Keratinocyte (primary cell): Measurements from ENCODE around the gene CD47. TPM values are rescaled to one million over a fixed set of nuclear protein-coding genes. Genes with fewer than 3 reads are reported as not detected.

ENCODE experiments used
- DNase-seq: peaks from one replicate; pipeline ENCODE4 v3.0.0-alpha.2; 2011; ENCODE audit warnings: low read depth, missing footprints, low spot score
- FAIRE-seq: peaks from 2 replicates; lab custom pipeline; 2011; peaks lifted over from hg19 to GRCh38; lab: Jason Lieb, UNC
- H2AFZ ChIP-seq: 2 replicates; pipeline ENCODE4 v1.6.0; 2012; ENCODE audit warnings: low read length, control low read depth, inconsistent platforms; ENCODE audit not compliant: control insufficient read depth
- H3K27ac ChIP-seq: 2 replicates; pipeline ENCODE4 v1.5.1; 2011; ENCODE audit warnings: low read length; ENCODE audit not compliant: control insufficient read depth, insufficient read depth
- H3K27me3 ChIP-seq: 3 replicates; pipeline ENCODE4 v1.6.0; 2011; ENCODE audit warnings: low read length; ENCODE audit not compliant: control insufficient read depth, insufficient read depth; ENCODE audit errors: extremely low read depth
- H3K36me3 ChIP-seq, 2 experiments: 2 replicates in 1 of 2; 3 replicates in 1 of 2; pipeline ENCODE4 v1.5.1; 2011; ENCODE audit warnings: low read length in 2 of 2, mild to moderate bottlenecking in 1 of 2; ENCODE audit not compliant: control insufficient read depth in 2 of 2, insufficient read depth in 2 of 2; ENCODE audit errors: extremely low read depth in 1 of 2
- H3K4me1 ChIP-seq: 3 replicates; pipeline ENCODE4 v1.5.1; 2011; ENCODE audit warnings: low read length; ENCODE audit not compliant: control insufficient read depth, insufficient read depth; ENCODE audit errors: extremely low read depth
- H3K4me2 ChIP-seq: 3 replicates; pipeline ENCODE4 v1.6.0; 2011; ENCODE audit warnings: low read depth, low read length; ENCODE audit not compliant: control insufficient read depth, insufficient read depth; ENCODE audit errors: extremely low read depth
- H3K4me3 ChIP-seq, 3 experiments: fragments of 200-600 bp in 1 of 3; sonication (generic) in 1 of 3; 2 replicates in 2 of 3; 3 replicates in 1 of 3; pipeline ENCODE4 v1.5.1; 2011 to 2016; ENCODE audit warnings: low read length in 3 of 3, mild to moderate bottlenecking in 3 of 3, control low read depth in 2 of 3, inconsistent platforms in 1 of 3, low read depth in 1 of 3, mixed read lengths in 1 of 3, mixed run types in 1 of 3, moderate library complexity in 1 of 3; ENCODE audit not compliant: control insufficient read depth in 2 of 3, insufficient read depth in 2 of 3; ENCODE audit errors: extremely low read depth in 1 of 3
- H3K79me2 ChIP-seq: 2 replicates; pipeline ENCODE4 v1.6.0; 2012; ENCODE audit warnings: low read length; ENCODE audit not compliant: control insufficient read depth, insufficient read depth
- H3K9ac ChIP-seq: 3 replicates; pipeline ENCODE4 v1.6.0; 2011; ENCODE audit warnings: low read length; ENCODE audit not compliant: control insufficient read depth, insufficient read depth; ENCODE audit errors: extremely low read depth
- H3K9me1 ChIP-seq: 3 replicates; pipeline ENCODE4 v1.6.0; 2011; ENCODE audit warnings: low read length; ENCODE audit not compliant: control insufficient read depth, insufficient read depth; ENCODE audit errors: extremely low read depth
- H3K9me3 ChIP-seq: 2 replicates; pipeline ENCODE4 v1.5.1; 2012; ENCODE audit warnings: low read depth, low read length; ENCODE audit not compliant: control insufficient read depth
- H4K20me1 ChIP-seq: 3 replicates; pipeline ENCODE4 v1.6.0; 2011; ENCODE audit warnings: low read length; ENCODE audit not compliant: control insufficient read depth, insufficient read depth; ENCODE audit errors: extremely low read depth
- EZH2 ChIP-seq: IDR thresholded peaks from one replicate; pipeline ENCODE4 v1.6.1; 2012; ENCODE audit warnings: inconsistent platforms, mild to moderate bottlenecking, low read length, moderate library complexity
- dilution Hi-C: fragments of 300-500 bp; cut with MboI; formaldehyde crosslinking; loops from one replicate; pipeline ENCODE4 v1.7.0; 2020; ENCODE audit warnings: low sequenced_read_pairs; ENCODE audit not compliant: extremely low pct_ligation_motif_present
- polyA plus RNA-seq, 5 experiments: library from polyadenylated mRNA; depleted of rRNA in 3 of 5; stranded (reverse) in 3 of 5; stranded (forward) in 1 of 5; unstranded in 1 of 5; fragments of >200 nt; gene quantifications; 1 replicate in 1 of 5; 2 replicates in 3 of 5; 3 replicates in 1 of 5; pipeline versions ENCODE4 v1.2.1 to v1.2.3, GENCODE V29; 2011 to 2012; ENCODE audit warnings: missing spikeins in 2 of 5, low read depth in 1 of 5, low replicate concordance in 1 of 5
- TF ChIP-seq, protein P1 (sequence below), 3 experiments: IDR thresholded peaks in 1 of 3; conservative IDR thresholded peaks in 1 of 3; optimal IDR thresholded peaks in 1 of 3; 2 replicates in 2 of 3; 3 replicates in 1 of 3; pipeline versions ENCODE3 to v1.5.1; 2011; ENCODE audit warnings: low read length in 3 of 3, mild to moderate bottlenecking in 3 of 3, moderate library complexity in 2 of 3, control low read depth in 1 of 3, inconsistent platforms in 1 of 3; ENCODE audit not compliant: insufficient read depth in 2 of 3; ENCODE audit errors: extremely low read depth in 1 of 3

Gene CD47
- polyA plus RNA-seq, 1 donor (not counting 4 experiments of a cell fraction or from before 2014, with no cell fraction given), result 96.5 TPM

GRCh38 chr3:108004647-108005046, 86.2 kb downstream of the CD47 start:
- H3K9me1 ChIP-seq, result no peaks in the 10 kb centered on the region
- H3K4me2 ChIP-seq, result no peak overlapping the region
- H3K9me3 ChIP-seq, result no peaks in the 10 kb centered on the region
- H3K27me3 ChIP-seq, result no peaks in the 10 kb centered on the region
- no peaks in the 10 kb centered on the region for H3K36me3 ChIP-seq
- no peak overlapping the region for H3K4me3 ChIP-seq
- H3K9ac ChIP-seq, result no peak overlapping the region
- FAIRE-seq, result no peak
- DNase-seq, result no peak
- no peak overlapping the region for H3K27ac ChIP-seq
- dilution Hi-C loops, result no loop called here
- no peak overlapping the region for H2AFZ ChIP-seq
- no peaks in the 10 kb centered on the region for H4K20me1 ChIP-seq
- no peak for TF ChIP-seq EZH2
- TF ChIP-seq, protein P1, sequence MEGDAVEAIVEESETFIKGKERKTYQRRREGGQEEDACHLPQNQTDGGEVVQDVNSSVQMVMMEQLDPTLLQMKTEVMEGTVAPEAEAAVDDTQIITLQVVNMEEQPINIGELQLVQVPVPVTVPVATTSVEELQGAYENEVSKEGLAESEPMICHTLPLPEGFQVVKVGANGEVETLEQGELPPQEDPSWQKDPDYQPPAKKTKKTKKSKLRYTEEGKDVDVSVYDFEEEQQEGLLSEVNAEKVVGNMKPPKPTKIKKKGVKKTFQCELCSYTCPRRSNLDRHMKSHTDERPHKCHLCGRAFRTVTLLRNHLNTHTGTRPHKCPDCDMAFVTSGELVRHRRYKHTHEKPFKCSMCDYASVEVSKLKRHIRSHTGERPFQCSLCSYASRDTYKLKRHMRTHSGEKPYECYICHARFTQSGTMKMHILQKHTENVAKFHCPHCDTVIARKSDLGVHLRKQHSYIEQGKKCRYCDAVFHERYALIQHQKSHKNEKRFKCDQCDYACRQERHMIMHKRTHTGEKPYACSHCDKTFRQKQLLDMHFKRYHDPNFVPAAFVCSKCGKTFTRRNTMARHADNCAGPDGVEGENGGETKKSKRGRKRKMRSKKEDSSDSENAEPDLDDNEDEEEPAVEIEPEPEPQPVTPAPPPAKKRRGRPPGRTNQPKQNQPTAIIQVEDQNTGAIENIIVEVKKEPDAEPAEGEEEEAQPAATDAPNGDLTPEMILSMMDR (optimal IDR thresholded peaks at IDR 0.05 in 1 of 3, IDR thresholded peaks at IDR 0.05 in 1 of 3, conservative IDR thresholded peaks at IDR 0.05 in 1 of 3; ENCODE audit: extremely low read depth in 1 of 3, insufficient read depth in 2 of 3, low read length in 3 of 3), result no peak
- H3K4me1 ChIP-seq, result peaks cover 21% of the 10 kb centered on the region
- no peaks in the 10 kb centered on the region for H3K79me2 ChIP-seq

DNA sequence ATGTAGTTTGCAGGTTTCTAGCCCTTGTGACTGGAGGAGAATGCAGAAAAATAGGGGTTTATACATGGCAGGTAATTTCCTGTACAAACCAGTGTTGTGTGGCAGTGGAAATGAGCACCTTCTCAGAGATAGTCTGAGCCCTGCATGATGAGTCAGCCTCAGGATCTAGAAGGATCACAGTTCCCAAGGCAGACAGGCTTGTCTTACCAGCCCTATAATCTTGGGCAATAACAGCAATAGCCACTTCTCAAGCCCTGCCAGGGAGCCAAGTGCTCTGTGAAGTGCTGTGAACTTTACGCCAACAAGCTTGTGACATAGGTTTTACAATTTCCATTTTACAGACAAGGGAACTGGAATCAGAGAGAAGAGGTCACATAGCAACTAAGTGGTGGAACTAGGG, 89.4 kb downstream of the CD47 start:
- DNase-seq (no peak), FAIRE-seq (peak; percentile 87)
- H3K9me3 ChIP-seq, result no peaks in the 10 kb centered on the region
- H3K4me3 ChIP-seq, result no peak overlapping the region
- H3K79me2 ChIP-seq, result no peaks in the 10 kb centered on the region
- H3K4me1 ChIP-seq, result peaks cover 26% of the 10 kb centered on the region
- H3K27me3 ChIP-seq, result no peaks in the 10 kb centered on the region
- no peak overlapping the region for H3K9ac ChIP-seq
- no peaks in the 10 kb centered on the region for H3K9me1 ChIP-seq
- no peak overlapping the region for H3K27ac ChIP-seq
- dilution Hi-C loops, result no loop called here
- H4K20me1 ChIP-seq, result no peaks in the 10 kb centered on the region
- no peak overlapping the region for H2AFZ ChIP-seq
- H3K4me2 ChIP-seq, result no peak overlapping the region
- TF ChIP-seq EZH2, result no peak
- TF ChIP-seq, protein P1 (optimal IDR thresholded peaks at IDR 0.05 in 1 of 3, IDR thresholded peaks at IDR 0.05 in 1 of 3, conservative IDR thresholded peaks at IDR 0.05 in 1 of 3; ENCODE audit: extremely low read depth in 1 of 3, insufficient read depth in 2 of 3, low read length in 3 of 3), result no peak
- H3K36me3 ChIP-seq, result no peaks in the 10 kb centered on the region
